ENCODE data around the gene PTPRD.

DNA sequence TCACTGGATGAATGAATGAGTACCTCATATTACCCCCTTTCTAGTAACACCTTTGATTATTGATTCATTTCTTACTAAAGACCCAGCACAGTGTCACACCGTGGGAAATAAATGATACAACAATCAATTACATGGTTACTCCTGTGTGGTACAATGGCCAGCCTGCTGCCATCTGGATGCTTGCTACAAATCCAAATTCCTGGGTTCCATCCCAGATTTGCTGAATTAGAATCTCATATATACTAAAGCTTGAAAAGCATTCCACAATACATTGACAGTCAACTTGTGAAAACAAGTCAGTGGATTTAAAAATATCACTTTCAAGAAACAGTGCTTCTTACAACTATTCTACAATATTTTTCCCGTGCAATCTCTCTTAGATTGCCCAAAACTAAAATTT, 989.3 kb downstream of the PTPRD start:
- TF ChIP-seq, protein P1, sequence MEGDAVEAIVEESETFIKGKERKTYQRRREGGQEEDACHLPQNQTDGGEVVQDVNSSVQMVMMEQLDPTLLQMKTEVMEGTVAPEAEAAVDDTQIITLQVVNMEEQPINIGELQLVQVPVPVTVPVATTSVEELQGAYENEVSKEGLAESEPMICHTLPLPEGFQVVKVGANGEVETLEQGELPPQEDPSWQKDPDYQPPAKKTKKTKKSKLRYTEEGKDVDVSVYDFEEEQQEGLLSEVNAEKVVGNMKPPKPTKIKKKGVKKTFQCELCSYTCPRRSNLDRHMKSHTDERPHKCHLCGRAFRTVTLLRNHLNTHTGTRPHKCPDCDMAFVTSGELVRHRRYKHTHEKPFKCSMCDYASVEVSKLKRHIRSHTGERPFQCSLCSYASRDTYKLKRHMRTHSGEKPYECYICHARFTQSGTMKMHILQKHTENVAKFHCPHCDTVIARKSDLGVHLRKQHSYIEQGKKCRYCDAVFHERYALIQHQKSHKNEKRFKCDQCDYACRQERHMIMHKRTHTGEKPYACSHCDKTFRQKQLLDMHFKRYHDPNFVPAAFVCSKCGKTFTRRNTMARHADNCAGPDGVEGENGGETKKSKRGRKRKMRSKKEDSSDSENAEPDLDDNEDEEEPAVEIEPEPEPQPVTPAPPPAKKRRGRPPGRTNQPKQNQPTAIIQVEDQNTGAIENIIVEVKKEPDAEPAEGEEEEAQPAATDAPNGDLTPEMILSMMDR (IDR thresholded peaks at IDR 0.05): no peak
- no peak for TF ChIP-seq POLR2A (IDR thresholded peaks at IDR 0.05)
- no peak for TF ChIP-seq POLR2AphosphoS5 (IDR thresholded peaks at IDR 0.05)
